PFSK-1 (cell line): ENCODE data around the gene GLRX.

ENCODE experiments used
- FOXP2 ChIP-seq: optimal IDR thresholded peaks from 2 replicates; pipeline ENCODE3; 2011; ENCODE audit warnings: borderline replicate concordance, control low read depth, inconsistent platforms; ENCODE audit not compliant: insufficient read depth; ENCODE audit errors: extremely low read length, extremely low read depth
- POLR2AphosphoS5 ChIP-seq: IDR thresholded peaks from 2 replicates; pipeline ENCODE4 v1.6.1; 2012; ENCODE audit warnings: low read depth, mild to moderate bottlenecking, control low read depth, low read length, moderate library complexity
- SIN3A ChIP-seq: IDR thresholded peaks from 2 replicates; pipeline ENCODE4 v1.6.1; 2012; ENCODE audit warnings: mild to moderate bottlenecking, low read length, moderate library complexity, borderline replicate concordance; ENCODE audit not compliant: insufficient read depth
- TAF1 ChIP-seq: IDR thresholded peaks from 2 replicates; pipeline ENCODE4 v1.6.1; 2012; ENCODE audit warnings: low read length, control low read depth, borderline replicate concordance; ENCODE audit not compliant: insufficient read depth
- TF ChIP-seq, protein P1 (sequence below), 2 experiments: IDR thresholded peaks; 2 replicates each; pipeline versions ENCODE4 v1.6.1 to v1.8.0; 2011 to 2012; ENCODE audit warnings: low read depth in 2 of 2, low read length in 2 of 2, control low read depth in 1 of 2, inconsistent platforms in 1 of 2, mild to moderate bottlenecking in 1 of 2, moderate library complexity in 1 of 2; ENCODE audit not compliant: insufficient read depth in 1 of 2

The GLRX gene

DNA sequence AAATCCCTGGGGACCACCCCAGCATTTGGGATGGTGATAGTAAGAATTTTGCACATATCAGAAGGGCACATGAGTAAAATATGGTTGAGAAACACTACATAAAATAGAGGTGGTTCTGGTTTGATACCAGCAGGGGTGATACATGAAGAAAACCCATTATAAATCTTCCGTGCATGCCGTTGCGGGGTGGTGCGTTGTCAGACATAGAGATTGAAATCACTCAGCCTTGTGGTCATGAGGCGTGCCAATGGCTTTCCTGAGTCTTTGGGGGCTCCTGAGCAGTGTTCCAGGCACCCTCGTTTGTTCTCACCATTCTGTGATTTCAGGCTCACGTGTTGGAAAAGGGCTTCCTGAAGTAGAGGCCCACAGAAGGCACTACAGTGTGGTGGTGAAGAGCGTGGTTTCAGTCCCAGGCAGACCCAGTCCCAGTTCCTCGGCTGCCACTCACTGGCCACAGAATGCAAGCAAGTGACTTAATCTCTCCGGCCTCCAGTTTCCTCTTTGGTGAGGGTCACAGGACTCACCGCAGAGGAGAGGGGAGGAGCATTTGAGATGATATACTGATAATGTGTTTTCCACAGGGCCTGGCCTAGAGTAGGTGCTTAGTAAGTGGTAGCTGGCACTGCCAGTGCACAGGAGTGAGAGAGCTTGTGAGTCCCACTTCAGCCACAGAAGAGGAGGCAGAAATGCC, 20.5 kb upstream of the GLRX start:
- TF ChIP-seq TAF1 (no peak), SIN3A (no peak), FOXP2 (no peak), POLR2AphosphoS5 (no peak)
- TF ChIP-seq, protein P1, sequence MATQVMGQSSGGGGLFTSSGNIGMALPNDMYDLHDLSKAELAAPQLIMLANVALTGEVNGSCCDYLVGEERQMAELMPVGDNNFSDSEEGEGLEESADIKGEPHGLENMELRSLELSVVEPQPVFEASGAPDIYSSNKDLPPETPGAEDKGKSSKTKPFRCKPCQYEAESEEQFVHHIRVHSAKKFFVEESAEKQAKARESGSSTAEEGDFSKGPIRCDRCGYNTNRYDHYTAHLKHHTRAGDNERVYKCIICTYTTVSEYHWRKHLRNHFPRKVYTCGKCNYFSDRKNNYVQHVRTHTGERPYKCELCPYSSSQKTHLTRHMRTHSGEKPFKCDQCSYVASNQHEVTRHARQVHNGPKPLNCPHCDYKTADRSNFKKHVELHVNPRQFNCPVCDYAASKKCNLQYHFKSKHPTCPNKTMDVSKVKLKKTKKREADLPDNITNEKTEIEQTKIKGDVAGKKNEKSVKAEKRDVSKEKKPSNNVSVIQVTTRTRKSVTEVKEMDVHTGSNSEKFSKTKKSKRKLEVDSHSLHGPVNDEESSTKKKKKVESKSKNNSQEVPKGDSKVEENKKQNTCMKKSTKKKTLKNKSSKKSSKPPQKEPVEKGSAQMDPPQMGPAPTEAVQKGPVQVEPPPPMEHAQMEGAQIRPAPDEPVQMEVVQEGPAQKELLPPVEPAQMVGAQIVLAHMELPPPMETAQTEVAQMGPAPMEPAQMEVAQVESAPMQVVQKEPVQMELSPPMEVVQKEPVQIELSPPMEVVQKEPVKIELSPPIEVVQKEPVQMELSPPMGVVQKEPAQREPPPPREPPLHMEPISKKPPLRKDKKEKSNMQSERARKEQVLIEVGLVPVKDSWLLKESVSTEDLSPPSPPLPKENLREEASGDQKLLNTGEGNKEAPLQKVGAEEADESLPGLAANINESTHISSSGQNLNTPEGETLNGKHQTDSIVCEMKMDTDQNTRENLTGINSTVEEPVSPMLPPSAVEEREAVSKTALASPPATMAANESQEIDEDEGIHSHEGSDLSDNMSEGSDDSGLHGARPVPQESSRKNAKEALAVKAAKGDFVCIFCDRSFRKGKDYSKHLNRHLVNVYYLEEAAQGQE (IDR thresholded peaks at IDR 0.05; ENCODE audit: insufficient read depth in 1 of 2, low read depth in 2 of 2, low read length in 2 of 2), result no peak

DNA sequence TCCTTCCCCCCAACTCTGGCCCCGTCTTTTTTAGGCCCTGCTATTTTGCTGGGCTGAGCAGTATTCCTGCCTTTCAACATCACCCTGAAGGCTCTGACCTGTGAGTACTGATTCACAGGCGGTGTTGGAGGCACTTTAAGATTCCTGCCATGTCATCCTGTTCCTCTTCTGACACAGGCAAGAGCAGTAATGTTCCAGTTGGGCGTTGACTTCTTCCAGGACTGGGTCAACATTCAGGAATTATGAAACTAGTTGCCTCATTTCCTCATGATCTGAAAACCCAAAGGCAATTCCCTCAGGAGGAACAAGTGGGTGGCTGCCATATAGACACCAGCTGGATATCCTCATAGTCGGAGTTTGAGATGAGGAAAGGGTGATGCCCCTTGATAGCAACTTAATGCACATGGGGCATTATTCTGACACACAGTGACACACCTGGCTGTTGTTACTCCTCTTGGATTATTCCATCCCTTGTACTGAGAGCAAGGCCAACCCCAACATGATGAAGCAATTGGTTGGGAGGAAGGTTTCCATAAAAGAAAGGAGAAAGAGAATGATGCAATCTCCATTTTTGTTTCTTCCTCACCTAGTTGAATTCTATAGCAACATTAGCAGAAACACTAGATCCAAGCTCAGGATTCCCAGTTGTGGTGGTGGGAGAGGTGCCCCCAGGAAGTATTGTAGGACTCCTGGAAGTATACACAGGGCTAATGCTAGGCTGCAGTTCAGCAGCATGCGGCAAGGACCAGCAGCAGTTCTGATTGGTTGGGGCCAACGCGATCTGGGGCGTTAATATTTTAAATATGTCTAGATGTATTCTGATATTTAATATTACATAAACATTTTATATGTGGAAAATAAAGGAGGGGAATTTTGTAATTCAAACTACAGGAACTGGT, 19.6 kb upstream of the GLRX start:
- no peak for TF ChIP-seq SIN3A
- TF ChIP-seq POLR2AphosphoS5, result no peak

GRCh38 chr5:95840956-95841705, 18.6 kb upstream of the GLRX start:
- no peak for TF ChIP-seq FOXP2
- TF ChIP-seq TAF1, result no peak
- no peak for TF ChIP-seq POLR2AphosphoS5
- TF ChIP-seq SIN3A, result no peak

DNA sequence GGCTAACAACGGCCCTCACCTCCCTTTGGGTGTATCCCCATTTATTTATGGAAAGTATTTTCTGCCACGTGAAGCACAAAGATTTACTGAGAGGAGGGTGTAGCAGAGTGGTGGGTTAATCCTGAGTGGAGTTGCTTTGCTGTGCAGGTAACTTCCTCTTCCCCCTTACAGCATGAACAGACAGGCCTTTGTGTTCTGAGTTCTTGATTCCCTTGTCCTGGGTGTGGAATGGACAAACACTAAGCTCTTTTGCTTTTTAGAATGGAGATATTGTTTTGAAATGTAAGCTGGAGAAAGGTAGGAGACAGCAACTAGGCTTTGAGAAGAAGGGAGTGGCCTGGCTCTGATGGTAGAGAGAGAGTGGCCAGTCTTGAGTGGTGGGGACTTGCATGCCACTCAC, 17.1 kb upstream of the GLRX start:
- TF ChIP-seq TAF1, result no peak
- TF ChIP-seq SIN3A, result no peak
- TF ChIP-seq FOXP2, result no peak
- TF ChIP-seq, protein P1 (IDR thresholded peaks at IDR 0.05; ENCODE audit: insufficient read depth in 1 of 2, low read depth in 2 of 2, low read length in 2 of 2), result no peak
- no peak for TF ChIP-seq POLR2AphosphoS5

DNA sequence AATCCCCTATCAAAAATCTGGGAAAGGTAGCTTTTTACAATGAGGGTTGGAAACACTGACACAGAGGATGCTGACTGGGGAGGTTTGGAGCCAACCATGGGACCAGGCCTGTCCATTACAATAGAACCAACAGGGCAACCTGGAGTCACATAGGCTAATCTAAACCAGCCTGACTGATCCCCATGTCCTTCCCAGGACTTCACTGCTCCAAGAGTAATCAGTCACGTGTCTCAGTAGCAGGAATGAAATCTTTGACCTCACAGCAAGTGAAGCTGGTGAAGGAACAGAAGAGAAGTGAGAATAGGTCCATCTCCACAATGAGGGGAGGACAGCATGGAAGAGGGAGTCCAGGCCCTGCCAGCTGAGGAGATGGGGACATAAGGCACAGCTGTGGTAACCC, 16.0 kb upstream of the GLRX start:
- TF ChIP-seq, protein P1 (IDR thresholded peaks at IDR 0.05; ENCODE audit: insufficient read depth in 1 of 2, low read depth in 2 of 2, low read length in 2 of 2), result no peak
- TF ChIP-seq TAF1 (no peak), FOXP2 (no peak), SIN3A (no peak), POLR2AphosphoS5 (no peak)
